GM23248 (cell line): ENCODE data around the gene GRIP1. TPM values are rescaled to one million over a fixed set of nuclear protein-coding genes. Genes with fewer than 3 reads are reported as not detected.

ENCODE experiments used
- DNase-seq: peaks from one replicate; pipeline ENCODE4 v3.0.0-alpha.2; 2015
- H2AFZ ChIP-seq: fragments of 200-600 bp; sonication (generic); 2 replicates; pipeline ENCODE4 v1.6.1; 2016; ENCODE audit warnings: antibody characterized with exemption
- H3F3A ChIP-seq: fragments of 200-600 bp; sonication (generic); 2 replicates; pipeline ENCODE4 v1.6.1; 2016; ENCODE audit warnings: mild to moderate bottlenecking, antibody characterized with exemption, mixed run types; ENCODE audit not compliant: insufficient read depth
- H3K27ac ChIP-seq: fragments of 200-600 bp; sonication (generic); 2 replicates; pipeline ENCODE4 v1.5.1; 2016; ENCODE audit warnings: mild to moderate bottlenecking
- H3K27me3 ChIP-seq: fragments of 200-600 bp; sonication (generic); replicated peaks from 2 replicates; pipeline ENCODE4 v1.6.1; 2016; ENCODE audit warnings: mild to moderate bottlenecking; ENCODE audit not compliant: insufficient read depth
- H3K36me3 ChIP-seq: fragments of 200-600 bp; sonication (generic); 2 replicates; pipeline ENCODE4 v1.6.1; 2016; ENCODE audit warnings: low read depth, mild to moderate bottlenecking
- H3K4me1 ChIP-seq: fragments of 200-600 bp; sonication (generic); 2 replicates; pipeline ENCODE4 v1.6.1; 2016; ENCODE audit warnings: mild to moderate bottlenecking; ENCODE audit not compliant: insufficient read depth
- H3K4me2 ChIP-seq: fragments of 200-600 bp; sonication (generic); one replicate; pipeline ENCODE4 v1.6.1; 2016; ENCODE audit warnings: mild to moderate bottlenecking; ENCODE audit not compliant: unreplicated experiment
- H3K4me3 ChIP-seq: fragments of 200-600 bp; sonication (generic); 2 replicates; pipeline ENCODE4 v1.5.1; 2016; ENCODE audit warnings: mild to moderate bottlenecking
- H3K79me2 ChIP-seq: fragments of 200-600 bp; sonication (generic); 2 replicates; pipeline ENCODE4 v1.6.1; 2016; ENCODE audit warnings: mild to moderate bottlenecking; ENCODE audit not compliant: insufficient read depth
- H3K9ac ChIP-seq: fragments of 200-600 bp; sonication (generic); 2 replicates; pipeline ENCODE4 v1.6.1; 2016; ENCODE audit warnings: mild to moderate bottlenecking
- H3K9me2 ChIP-seq: fragments of 200-600 bp; sonication (generic); 2 replicates; pipeline ENCODE4 v1.6.1; 2016; ENCODE audit warnings: mixed run types, mild to moderate bottlenecking, moderate library complexity; ENCODE audit not compliant: insufficient read depth
- H3K9me3 ChIP-seq: fragments of 200-600 bp; sonication (generic); one replicate; pipeline ENCODE4 v1.6.1; 2017; ENCODE audit warnings: low read depth
- H4K20me1 ChIP-seq: fragments of 200-600 bp; sonication (generic); 2 replicates; pipeline ENCODE4 v1.6.0; 2016; ENCODE audit not compliant: insufficient read depth
- EZH2 ChIP-seq: fragments of 200-600 bp; sonication (generic); IDR thresholded peaks from 2 replicates; pipeline ENCODE4 v1.6.1; 2018; ENCODE audit warnings: antibody characterized with exemption, mild to moderate bottlenecking; ENCODE audit not compliant: insufficient read depth, poor library complexity, severe bottlenecking
- EZH2phosphoT487 ChIP-seq: fragments of 200-600 bp; sonication (generic); IDR thresholded peaks from 2 replicates; pipeline ENCODE4 v1.6.1; 2018; ENCODE audit warnings: antibody characterized with exemption, moderate library complexity, mild to moderate bottlenecking, low read depth; ENCODE audit not compliant: insufficient read depth
- WGBS, 2 experiments: methylation state at CpG; one replicate each; pipeline ENCODE4 v1.1.6; 2015 to 2017; ENCODE audit warnings: low lambda C conversion rate in 2 of 2, low coverage in 1 of 2; ENCODE audit errors: missing lambda C conversion rate in 2 of 2; 5-methylcytosine and 5-hydroxymethylcytosine counted together
- in situ Hi-C: fragments of 300-500 bp; cut with MboI; formaldehyde crosslinking; loops from 2 replicates; pipeline ENCODE4 v1.15.0; 2020
- polyA plus RNA-seq: library from polyadenylated mRNA; unstranded; fragments of >200 nt; fragmentation: Nextera tagmentation; extraction: Ambion mirVana; gene quantifications from 2 replicates; pipeline ENCODE4 v1.2.1, GENCODE V29; 2016
- total RNA-seq: library from RNA; depleted of rRNA; stranded (reverse); fragments of >200 nt; shearing (Covaris generic); gene quantifications from 2 replicates; pipeline ENCODE4 v1.2.3, GENCODE V29; 2014

The GRIP1 gene
- total and polyA plus RNA-seq, 2 experiments from 2014 or later: not detected

DNA sequence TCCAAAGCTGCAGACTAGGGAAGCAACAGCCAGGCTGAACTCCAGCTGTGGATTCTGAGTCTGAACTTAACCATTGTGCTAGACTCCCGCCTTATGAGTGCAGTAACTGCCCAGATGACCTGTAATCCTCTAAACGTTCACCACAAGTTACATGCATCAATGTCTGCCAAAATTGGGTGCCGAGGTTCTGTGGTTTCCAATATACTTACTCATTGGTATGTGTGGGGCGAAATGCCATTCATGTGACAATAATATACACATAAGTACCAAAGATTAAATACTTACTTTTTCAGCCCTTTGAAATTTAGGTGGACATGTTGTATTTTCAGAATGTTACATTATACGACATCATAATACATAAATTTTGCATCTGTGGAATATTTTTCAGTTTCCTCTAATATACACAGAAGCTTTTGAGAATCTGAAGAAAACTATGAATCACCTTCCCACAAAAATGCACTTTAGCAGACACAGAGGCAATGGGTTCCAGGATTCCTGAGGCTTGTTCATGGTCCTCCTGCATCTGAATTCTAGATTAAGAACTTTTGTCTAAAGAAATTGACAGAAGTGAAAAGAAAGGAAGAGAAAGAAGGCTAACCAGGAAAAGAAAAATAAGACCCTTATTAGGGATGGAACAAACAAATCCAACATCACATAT, 31.7 kb downstream of the GRIP1 start:
- in situ Hi-C loops: no loop called here
- Histone ChIP-seq H3K27ac (peak overlapping the region; percentile 41), H3K27me3 (peaks cover 48% of the 10 kb centered on the region), H3K4me1 (peaks cover 19% of the 10 kb centered on the region), H3K9me3 (no peaks in the 10 kb centered on the region), H3K79me2 (no peaks in the 10 kb centered on the region), H3K4me2 (peak overlapping the region; percentile 25), H2AFZ (no peak overlapping the region), H3F3A (peaks cover 29% of the 10 kb centered on the region), H3K9ac (no peak overlapping the region), H4K20me1 (no peaks in the 10 kb centered on the region), H3K36me3 (no peaks in the 10 kb centered on the region), H3K4me3 (peak overlapping the region; percentile 4; the same call in 1 of the 2 replicates), H3K9me2 (no peaks in the 10 kb centered on the region)
- 4 to 5% methylated on average over 5 of the region's 5 CpGs for WGBS, 2 experiments
- TF ChIP-seq EZH2phosphoT487: peak; percentile 93
- TF ChIP-seq EZH2: no peak
- peak; percentile 94 for DNase-seq

GRCh38 chr12:66644151-66644550, 34.7 kb downstream of the GRIP1 start:
- WGBS, 2 experiments: 24 to 26% methylated on average over 1 of the region's 1 CpG
- no peaks in the 10 kb centered on the region for H3K36me3 ChIP-seq
- no peak overlapping the region for H3K4me3 ChIP-seq
- no peaks in the 10 kb centered on the region for H3K9me3 ChIP-seq
- H2AFZ ChIP-seq: no peak overlapping the region
- H3K9me2 ChIP-seq: no peaks in the 10 kb centered on the region
- peaks cover 29% of the 10 kb centered on the region for H3F3A ChIP-seq
- H3K4me2 ChIP-seq: no peak overlapping the region
- H3K4me1 ChIP-seq: peaks cover 19% of the 10 kb centered on the region
- H3K9ac ChIP-seq: no peak overlapping the region
- no peaks in the 10 kb centered on the region for H3K79me2 ChIP-seq
- no peak overlapping the region for H3K27ac ChIP-seq
- TF ChIP-seq EZH2: no peak
- no peak for DNase-seq
- H3K27me3 ChIP-seq: peaks cover 38% of the 10 kb centered on the region
- in situ Hi-C loops: no loop called here
- H4K20me1 ChIP-seq: no peaks in the 10 kb centered on the region

- H4K20me1 ChIP-seq: no peaks in the 10 kb centered on the region
- no peak for DNase-seq
- no peak overlapping the region for H2AFZ ChIP-seq
- no peak overlapping the region for H3K9ac ChIP-seq
- peaks cover 41% of the 10 kb centered on the region for H3K27me3 ChIP-seq
- no peaks in the 10 kb centered on the region for H3K36me3 ChIP-seq
- peaks cover 2% of the 10 kb centered on the region; the same call in 1 of the 2 replicates for H3F3A ChIP-seq
- no peaks in the 10 kb centered on the region for H3K4me1 ChIP-seq
- H3K27ac ChIP-seq: no peak overlapping the region
- in situ Hi-C loops: no loop called here
- TF ChIP-seq EZH2 (no peak), EZH2phosphoT487 (no peak)
- WGBS, 2 experiments: 14 to 19% methylated on average over 2 of the region's 2 CpGs
- no peaks in the 10 kb centered on the region for H3K79me2 ChIP-seq
- no peak overlapping the region for H3K4me2 ChIP-seq
- H3K9me3 ChIP-seq: no peaks in the 10 kb centered on the region
- no peaks in the 10 kb centered on the region for H3K9me2 ChIP-seq
- no peak overlapping the region for H3K4me3 ChIP-seq
These were observed 38.0 kb downstream of the GRIP1 start for GRCh38 chr12:66640691-66641460.

DNA sequence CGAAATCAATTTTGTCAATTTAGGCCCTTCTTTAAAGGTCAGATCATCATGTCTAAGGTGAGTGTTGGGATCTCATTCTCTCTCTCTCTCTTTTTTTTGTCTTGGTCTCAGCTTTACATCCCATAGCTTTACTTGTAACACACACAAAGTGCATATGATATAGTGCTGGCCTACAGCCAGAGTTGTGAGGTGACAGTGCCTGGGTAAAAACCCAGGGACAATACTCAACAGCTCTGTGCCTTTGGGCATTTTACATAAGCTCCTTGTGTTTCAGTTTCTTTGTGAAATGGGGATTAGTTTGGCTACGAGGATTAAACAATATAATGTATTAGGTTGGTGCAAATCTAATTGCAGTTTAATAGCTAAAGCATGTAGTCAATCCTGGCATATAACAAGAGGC, 40.2 kb downstream of the GRIP1 start:
- no peak overlapping the region for H3K27ac ChIP-seq
- no peaks in the 10 kb centered on the region for H3K79me2 ChIP-seq
- H3K27me3 ChIP-seq: peaks cover 33% of the 10 kb centered on the region
- H3K9me2 ChIP-seq: no peaks in the 10 kb centered on the region
- H3K4me3 ChIP-seq: no peak overlapping the region
- in situ Hi-C loops: no loop called here
- no peak overlapping the region for H2AFZ ChIP-seq
- TF ChIP-seq EZH2 (no peak), EZH2phosphoT487 (no peak)
- no peaks in the 10 kb centered on the region for H4K20me1 ChIP-seq
- 14 to 20% methylated on average over 2 of the region's 2 CpGs for WGBS, 2 experiments
- H3K36me3 ChIP-seq: no peaks in the 10 kb centered on the region
- H3K9ac ChIP-seq: no peak overlapping the region
- no peaks in the 10 kb centered on the region for H3F3A ChIP-seq
- no peaks in the 10 kb centered on the region for H3K4me1 ChIP-seq
- no peaks in the 10 kb centered on the region for H3K9me3 ChIP-seq
- DNase-seq: no peak
- H3K4me2 ChIP-seq: no peak overlapping the region
